Hepatocyte (in vitro differentiated cells): ENCODE data around the gene TRAF7. TPM values are rescaled to one million over a fixed set of nuclear protein-coding genes. Genes with fewer than 3 reads are reported as not detected.
"Not testable (repeated sequence)": the region's sequence is repeated elsewhere in the genome, so short reads cannot be mapped to it uniquely, and the experiment has no call there.

ENCODE experiments used
- DNase-seq: peaks from one replicate; pipeline ENCODE4 v3.0.0-alpha.2; 2016; ENCODE audit warnings: low spot score
- H2AFZ ChIP-seq: fragments of 200-600 bp; sonication (generic); 2 replicates; pipeline ENCODE4 v1.6.0; 2016; ENCODE audit warnings: antibody characterized with exemption, mild to moderate bottlenecking
- H3K27ac ChIP-seq: fragments of 200-600 bp; sonication (generic); 2 replicates; pipeline ENCODE4 v1.5.1; 2016; ENCODE audit warnings: mild to moderate bottlenecking
- H3K27me3 ChIP-seq: fragments of 200-600 bp; sonication (generic); 2 replicates; pipeline ENCODE4 v1.6.1; 2016
- H3K36me3 ChIP-seq: fragments of 200-600 bp; sonication (generic); replicated peaks from 2 replicates; pipeline ENCODE4 v1.5.1; 2016; ENCODE audit warnings: low read depth; ENCODE audit not compliant: insufficient read depth
- H3K4me1 ChIP-seq: fragments of 200-600 bp; sonication (generic); 2 replicates; pipeline ENCODE4 v1.5.1; 2016; ENCODE audit warnings: mild to moderate bottlenecking, moderate library complexity; ENCODE audit not compliant: insufficient read depth
- H3K4me2 ChIP-seq: fragments of 200-600 bp; sonication (generic); 2 replicates; pipeline ENCODE4 v1.6.0; 2016
- H3K4me3 ChIP-seq: fragments of 200-600 bp; sonication (generic); 2 replicates; pipeline ENCODE4 v1.5.1; 2016; ENCODE audit warnings: mild to moderate bottlenecking
- H3K79me2 ChIP-seq: fragments of 200-600 bp; sonication (generic); 2 replicates; pipeline ENCODE4 v1.6.0; 2017; ENCODE audit warnings: mild to moderate bottlenecking
- H3K9me2 ChIP-seq: fragments of 200-600 bp; sonication (generic); replicated peaks from 2 replicates; pipeline ENCODE4 v1.6.0; 2017; ENCODE audit warnings: mild to moderate bottlenecking; ENCODE audit not compliant: insufficient read depth
- H3K9me3 ChIP-seq: fragments of 200-600 bp; sonication (generic); 2 replicates; pipeline ENCODE4 v1.5.1; 2016; ENCODE audit warnings: low read depth, mild to moderate bottlenecking
- H4K20me1 ChIP-seq: fragments of 200-600 bp; sonication (generic); 2 replicates; pipeline ENCODE4 v1.6.0; 2016; ENCODE audit warnings: mild to moderate bottlenecking; ENCODE audit not compliant: insufficient read depth, poor library complexity, severe bottlenecking
- CTCF ChIP-seq: fragments of 200-600 bp; sonication (generic); IDR thresholded peaks from 2 replicates; pipeline ENCODE4 v1.5.1; 2016; ENCODE audit warnings: antibody characterized with exemption, mild to moderate bottlenecking; ENCODE audit not compliant: poor library complexity
- EZH2 ChIP-seq: fragments of 200-600 bp; sonication (generic); IDR thresholded peaks from 2 replicates; pipeline ENCODE4 v1.6.1; 2016; ENCODE audit warnings: antibody characterized with exemption, mild to moderate bottlenecking, borderline replicate concordance
- EZH2phosphoT487 ChIP-seq: fragments of 200-600 bp; sonication (generic); IDR thresholded peaks from one replicate; pipeline ENCODE4 v1.6.1; 2018; ENCODE audit warnings: antibody characterized with exemption, mild to moderate bottlenecking, low read depth, moderate library complexity; ENCODE audit not compliant: unreplicated experiment, severe bottlenecking
- WGBS: methylation state at CpG from one replicate; pipeline ENCODE4 v1.1.6; 2016; ENCODE audit warnings: low lambda C conversion rate; ENCODE audit errors: missing lambda C conversion rate; 5-methylcytosine and 5-hydroxymethylcytosine counted together
- polyA plus RNA-seq: library from polyadenylated mRNA; unstranded; fragments of >200 nt; fragmentation: Nextera tagmentation; extraction: Ambion mirVana; gene quantifications from 2 replicates; pipeline ENCODE4 v1.2.1, GENCODE V29; 2016
- total RNA-seq: library from RNA; depleted of rRNA; stranded (reverse); fragments of >200 nt; gene quantifications from 2 replicates; pipeline ENCODE4 v1.2.3, GENCODE V29; 2014

Gene TRAF7
- total and polyA plus RNA-seq, 2 experiments from 2014 or later = 37.4 to 55.1 TPM

- H4K20me1 ChIP-seq = peaks cover 5% of the 10 kb centered on the region
- no peaks in the 10 kb centered on the region for H3K4me1 ChIP-seq
- H3K9me3 ChIP-seq = no peaks in the 10 kb centered on the region
- no peak overlapping the region for H3K27ac ChIP-seq
- H3K9me2 ChIP-seq = no peaks in the 10 kb centered on the region
- WGBS = 94% methylated on average over 9 of the region's 13 CpGs
- H3K4me3 ChIP-seq = no peak overlapping the region
- H3K36me3 ChIP-seq = no peaks in the 10 kb centered on the region
- no peak overlapping the region for H2AFZ ChIP-seq
- DNase-seq = no peak
- no peaks in the 10 kb centered on the region for H3K27me3 ChIP-seq
- TF ChIP-seq EZH2phosphoT487 (no peak), CTCF (no peak), EZH2 (no peak)
- H3K4me2 ChIP-seq = no peak overlapping the region
- H3K79me2 ChIP-seq = peaks cover 9% of the 10 kb centered on the region
Observed at GRCh38 chr16:2115591-2115973, 40.0 kb upstream of the TRAF7 start.

- H3K36me3 ChIP-seq, H3K4me1 ChIP-seq: not testable (repeated sequence)
- 97% methylated on average over 12 of the region's 24 CpGs for WGBS
Observed at GRCh38 chr16:2116428-2116827, 39.2 kb upstream of the TRAF7 start.

GRCh38 chr16:2117341-2117740 lies 38.2 kb upstream of the TRAF7 start:
- not testable (repeated sequence) for H3K9me2 ChIP-seq, H3K4me3 ChIP-seq, H3K4me1 ChIP-seq, H3K9me3 ChIP-seq, H2AFZ ChIP-seq, H3K27ac ChIP-seq, DNase-seq, H3K36me3 ChIP-seq, H3K4me2 ChIP-seq, H3K27me3 ChIP-seq
- Histone ChIP-seq H4K20me1 (peaks cover 17% of the 10 kb centered on the region), H3K79me2 (peaks cover 25% of the 10 kb centered on the region)
- 96% methylated on average over 20 of the region's 25 CpGs for WGBS

More at GRCh38 chr16:2116428-2116827, 39.2 kb upstream of the TRAF7 start:
- Histone ChIP-seq H4K20me1 (peaks cover 10% of the 10 kb centered on the region), H3K79me2 (peaks cover 18% of the 10 kb centered on the region)
- H2AFZ ChIP-seq, H3K9me2 ChIP-seq, H3K27me3 ChIP-seq, H3K27ac ChIP-seq, DNase-seq, H3K9me3 ChIP-seq, H3K4me3 ChIP-seq, H3K4me2 ChIP-seq: not testable (repeated sequence)

- not testable (repeated sequence) for H3K9me3 ChIP-seq, H3K4me1 ChIP-seq, H3K9me2 ChIP-seq, H3K36me3 ChIP-seq, H3K4me3 ChIP-seq, H3K27ac ChIP-seq, H3K27me3 ChIP-seq, DNase-seq, H2AFZ ChIP-seq, H3K4me2 ChIP-seq
- WGBS = 95% methylated on average over 20 of the region's 35 CpGs
- Histone ChIP-seq H3K79me2 (peaks cover 29% of the 10 kb centered on the region), H4K20me1 (peaks cover 17% of the 10 kb centered on the region)
Observed at GRCh38 chr16:2117960-2118722, 37.4 kb upstream of the TRAF7 start.

GRCh38 chr16:2121325-2121724 lies 34.3 kb upstream of the TRAF7 start:
- peaks cover 20% of the 10 kb centered on the region for H3K4me1 ChIP-seq
- 56% methylated on average over 4 of the region's 9 CpGs for WGBS
- peaks cover 23% of the 10 kb centered on the region for H4K20me1 ChIP-seq
- not testable (repeated sequence) for H3K9me3 ChIP-seq, H3K4me3 ChIP-seq, H3K4me2 ChIP-seq, DNase-seq, H2AFZ ChIP-seq, H3K27ac ChIP-seq, H3K9me2 ChIP-seq, H3K27me3 ChIP-seq, H3K36me3 ChIP-seq
- H3K79me2 ChIP-seq = peaks cover 46% of the 10 kb centered on the region
- TF ChIP-seq CTCF = peak; percentile 47
